ENCODE results near the gene MYEOV. TPM values are rescaled to one million over a fixed set of nuclear protein-coding genes. Genes with fewer than 3 reads are reported as not detected.

The MYEOV gene
- total and polyA plus RNA-seq, 10 of the 15 experiments (the other 5 are each of a cell fraction or from before 2014, with no cell fraction given): 0.05 to 0.40 (median 0.26) TPM; not detected in 3

GRCh38 chr11:69320326-69320725, 26.4 kb downstream of the MYEOV start:
- Histone ChIP-seq H3K4me2 (ENCODE audit: control insufficient read depth, insufficient read depth) (no peak overlapping the region), H3K9ac (ENCODE audit: control insufficient read depth, insufficient read depth, low read length) (no peak overlapping the region), H3K4me3 (no peak overlapping the region), H3K9me3 (replicated peaks; ENCODE audit: control insufficient read depth, insufficient read depth, low read length) (no peaks in the 10 kb centered on the region; the same call in 2 of the 3 replicates), H3K36me3 (ENCODE audit: control insufficient read depth in 2 of 2, insufficient read depth in 2 of 2, low read length in 1 of 2) (no peaks in the 10 kb centered on the region), H3K4me1 (ENCODE audit: control insufficient read depth, insufficient read depth, low read length) (no peaks in the 10 kb centered on the region), H2AFZ (ENCODE audit: control insufficient read depth, low read depth, low read length) (no peak overlapping the region), H3K27me3 (replicated peaks in 1 of 2; ENCODE audit: control insufficient read depth in 2 of 2, insufficient read depth in 2 of 2, low read length in 1 of 2) (no peaks in the 10 kb centered on the region), H3K27ac (ENCODE audit: control insufficient read depth, insufficient read depth) (no peak overlapping the region), H4K20me1 (ENCODE audit: control insufficient read depth, insufficient read depth) (no peaks in the 10 kb centered on the region), H3K79me2 (ENCODE audit: control insufficient read depth, insufficient read depth, low read length) (no peaks in the 10 kb centered on the region)
- 70% methylated on average over 7 of the region's 7 CpGs for WGBS (ENCODE audit: insufficient coverage, insufficient replicate concordance, low lambda C conversion rate, missing lambda C conversion rate)
- CTCF ChIA-PET: interaction anchor here (1.7 kb wide), 1 partner anchor 9 kb away, joined by 4 read pairs; no protein-coding TSS in a partner anchor
- no peak for TF ChIP-seq STAT3 (IDR thresholded peaks at IDR 0.05; ENCODE audit: low read depth, low read length)
- no peak for TF ChIP-seq ZNF687 (IDR thresholded peaks at IDR 0.05)
- no peak for TF ChIP-seq RAD21 (IDR thresholded peaks at IDR 0.05; ENCODE audit: insufficient read depth, low read depth, low read length)
- TF ChIP-seq TARDBP (IDR thresholded peaks at IDR 0.05; ENCODE audit: borderline replicate concordance): no peak
- no peak for TF ChIP-seq IRF4 (IDR thresholded peaks at IDR 0.05; ENCODE audit: low read depth, low read length)
- TF ChIP-seq PBX3 (IDR thresholded peaks at IDR 0.05; ENCODE audit: insufficient replicate concordance, low read depth, low read length): no peak
- no peak for TF ChIP-seq NRF1 (conservative IDR thresholded peaks at IDR 0.05; ENCODE audit: low read depth, low read length)
- no peak for TF ChIP-seq SIX5 (IDR thresholded peaks at IDR 0.05; ENCODE audit: low read depth, low read length, severe bottlenecking)
- TF ChIP-seq SMAD5 (IDR thresholded peaks at IDR 0.05; ENCODE audit: low read depth): no peak
- TF ChIP-seq BMI1 (IDR thresholded peaks at IDR 0.05; ENCODE audit: borderline replicate concordance): no peak
- TF ChIP-seq SIN3A (IDR thresholded peaks at IDR 0.05; ENCODE audit: low read depth, low read length): no peak
- no peak for TF ChIP-seq NFIC (IDR thresholded peaks at IDR 0.05; ENCODE audit: low read depth, low read length)
- TF ChIP-seq ZNF274 (IDR thresholded peaks at IDR 0.05; ENCODE audit: insufficient read depth, insufficient read length): no peak
- no peak for TF ChIP-seq EGR1 (IDR thresholded peaks at IDR 0.05; ENCODE audit: borderline replicate concordance in 1 of 2, low read depth in 2 of 2, low read length in 2 of 2)
- TF ChIP-seq, protein P1, sequence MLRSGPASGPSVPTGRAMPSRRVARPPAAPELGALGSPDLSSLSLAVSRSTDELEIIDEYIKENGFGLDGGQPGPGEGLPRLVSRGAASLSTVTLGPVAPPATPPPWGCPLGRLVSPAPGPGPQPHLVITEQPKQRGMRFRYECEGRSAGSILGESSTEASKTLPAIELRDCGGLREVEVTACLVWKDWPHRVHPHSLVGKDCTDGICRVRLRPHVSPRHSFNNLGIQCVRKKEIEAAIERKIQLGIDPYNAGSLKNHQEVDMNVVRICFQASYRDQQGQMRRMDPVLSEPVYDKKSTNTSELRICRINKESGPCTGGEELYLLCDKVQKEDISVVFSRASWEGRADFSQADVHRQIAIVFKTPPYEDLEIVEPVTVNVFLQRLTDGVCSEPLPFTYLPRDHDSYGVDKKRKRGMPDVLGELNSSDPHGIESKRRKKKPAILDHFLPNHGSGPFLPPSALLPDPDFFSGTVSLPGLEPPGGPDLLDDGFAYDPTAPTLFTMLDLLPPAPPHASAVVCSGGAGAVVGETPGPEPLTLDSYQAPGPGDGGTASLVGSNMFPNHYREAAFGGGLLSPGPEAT (IDR thresholded peaks at IDR 0.05; ENCODE audit: low read depth): no peak
- TF ChIP-seq MEF2A (IDR thresholded peaks at IDR 0.05; ENCODE audit: insufficient read depth, low read depth, low read length): no peak
- no peak for FAIRE-seq
- SMC1A ChIA-PET (ENCODE audit: uncharacterized antibody, unreplicated experiment): no interaction called here
- BruUV-seq (replicated peaks): no TSS peak
- DNase-seq (ENCODE audit: low read depth, low spot score): no peak
- in situ Hi-C loops (cut with MboI): no loop called here
- POLR2A ChIA-PET: no interaction called here
- RAD21 ChIA-PET (ENCODE audit: unreplicated experiment): no interaction called here
- intact Hi-C loops (cut with micrococcal nuclease; ENCODE audit: unreplicated experiment): no loop called here
- ATAC-seq: no peak
